HG02623 (cell line): Measurements from ENCODE around the gene FBXL14.
"Not testable (repeated sequence)": the region's sequence is repeated elsewhere in the genome, so short reads cannot be mapped to it uniquely, and the experiment has no call there.

Source experiments
- ATAC-seq: cut with Tn5 transposase; IDR thresholded peaks from one replicate; pipeline ENCODE4 v1.9.1; 2021; ENCODE audit warnings: moderate library complexity; ENCODE audit not compliant: unreplicated experiment

Gene FBXL14

GRCh38 chr12:1574865-1575259, 19.5 kb downstream of the FBXL14 start:
- ATAC-seq, result no peak

GRCh38 chr12:1573960-1574864, 20.2 kb downstream of the FBXL14 start:
- no peak for ATAC-seq

GRCh38 chr12:1572731-1573130, 21.6 kb downstream of the FBXL14 start:
- no peak for ATAC-seq

GRCh38 chr12:1567852-1568251, 26.5 kb downstream of the FBXL14 start:
- ATAC-seq, result no peak

- no peak for ATAC-seq
These were observed 27.8 kb downstream of the FBXL14 start for GRCh38 chr12:1566449-1567135.

- no peak for ATAC-seq
These were observed 29.2 kb downstream of the FBXL14 start for GRCh38 chr12:1565172-1565571.

- ATAC-seq, result no peak
These were observed 30.3 kb downstream of the FBXL14 start for GRCh38 chr12:1564067-1564466.

GRCh38 chr12:1562813-1563407, 31.5 kb downstream of the FBXL14 start:
- no peak for ATAC-seq

- ATAC-seq, result no peak
These were observed 33.7 kb downstream of the FBXL14 start for GRCh38 chr12:1560704-1561103.

GRCh38 chr12:1559676-1560091, 34.7 kb downstream of the FBXL14 start:
- ATAC-seq, result no peak

GRCh38 chr12:1558108-1558507, 36.3 kb downstream of the FBXL14 start:
- not testable (repeated sequence) for ATAC-seq

GRCh38 chr12:1553987-1554982, 40.1 kb downstream of the FBXL14 start:
- ATAC-seq, result peak; percentile 98

GRCh38 chr12:1553536-1553935, 40.8 kb downstream of the FBXL14 start:
- ATAC-seq, result no peak

GRCh38 chr12:1552911-1553491, 41.4 kb downstream of the FBXL14 start:
- ATAC-seq, result no peak

- no peak for ATAC-seq
These were observed 42.2 kb downstream of the FBXL14 start for GRCh38 chr12:1552171-1552570.

GRCh38 chr12:1551496-1551895, 42.9 kb downstream of the FBXL14 start:
- no peak for ATAC-seq

GRCh38 chr12:1546931-1547640, 47.3 kb downstream of the FBXL14 start:
- no peak for ATAC-seq

GRCh38 chr12:1544996-1545700, 49.2 kb downstream of the FBXL14 start:
- ATAC-seq, result no peak

- ATAC-seq, result no peak
These were observed 51.8 kb downstream of the FBXL14 start for GRCh38 chr12:1542599-1542998.
